Measurements from ENCODE around the gene TRIOBP.
"Not testable (repeated sequence)": the region's sequence is repeated elsewhere in the genome, so short reads cannot be mapped to it uniquely, and the experiment has no call there.

Gene TRIOBP

GRCh38 chr22:37775785-37776638, 79.2 kb downstream of the TRIOBP start:
- no peak for DNase-seq (ENCODE audit: low spot score)

GRCh38 chr22:37776639-37777005, 79.8 kb downstream of the TRIOBP start:
- DNase-seq (ENCODE audit: low spot score), result no peak

- DNase-seq (ENCODE audit: low spot score), result peak; percentile 94
These were observed 80.4 kb downstream of the TRIOBP start for GRCh38 chr22:37777122-37777687.

- DNase-seq (ENCODE audit: low spot score), result no peak
These were observed 81.6 kb downstream of the TRIOBP start for GRCh38 chr22:37778370-37779009.

GRCh38 chr22:37781434-37782059, 84.7 kb downstream of the TRIOBP start:
- no peak for DNase-seq (ENCODE audit: low spot score)

GRCh38 chr22:37782340-37783168, 85.7 kb downstream of the TRIOBP start:
- peak; percentile 84 for DNase-seq (ENCODE audit: low spot score)

- DNase-seq (ENCODE audit: low spot score), result peak; percentile 67
These were observed 88.1 kb downstream of the TRIOBP start for GRCh38 chr22:37784829-37785495.

GRCh38 chr22:37790234-37790633, 93.4 kb downstream of the TRIOBP start:
- no peak for DNase-seq (ENCODE audit: low spot score)

GRCh38 chr22:37792494-37792893, 95.6 kb downstream of the TRIOBP start:
- no peak for DNase-seq (ENCODE audit: low spot score)

- no peak for DNase-seq (ENCODE audit: low spot score)
These were observed 97.5 kb downstream of the TRIOBP start for GRCh38 chr22:37794376-37794775.

GRCh38 chr22:37796079-37796478, 99.2 kb downstream of the TRIOBP start:
- no peak for DNase-seq (ENCODE audit: low spot score)

GRCh38 chr22:37797259-37797658, 100.4 kb downstream of the TRIOBP start:
- not testable (repeated sequence) for DNase-seq (ENCODE audit: low spot score)

- DNase-seq (ENCODE audit: low spot score), result no peak
These were observed 101.1 kb downstream of the TRIOBP start for GRCh38 chr22:37797874-37798500.

GRCh38 chr22:37799979-37800378, 103.1 kb downstream of the TRIOBP start:
- not testable (repeated sequence) for DNase-seq (ENCODE audit: low spot score)

GRCh38 chr22:37801946-37802309, 105.1 kb downstream of the TRIOBP start:
- DNase-seq (ENCODE audit: low spot score), result peak; percentile 70

GRCh38 chr22:37802310-37803194, 105.7 kb downstream of the TRIOBP start:
- DNase-seq (ENCODE audit: low spot score), result peak; percentile 66

- DNase-seq (ENCODE audit: low spot score), result no peak
These were observed 106.4 kb downstream of the TRIOBP start for GRCh38 chr22:37803195-37803638.

GRCh38 chr22:37803639-37804351, 106.9 kb downstream of the TRIOBP start:
- DNase-seq (ENCODE audit: low spot score), result no peak

GRCh38 chr22:37804352-37804880, 107.6 kb downstream of the TRIOBP start:
- no peak for DNase-seq (ENCODE audit: low spot score)

Measured in SW480 (cell line).